ENCODE measurements around the gene DGKI. TPM values are rescaled to one million over a fixed set of nuclear protein-coding genes. Genes with fewer than 3 reads are reported as not detected.

DGKI gene
- total and polyA plus RNA-seq, 2 of the 4 experiments (the other 2 are of a cell fraction) = 3.9 to 15.8 TPM

DNA sequence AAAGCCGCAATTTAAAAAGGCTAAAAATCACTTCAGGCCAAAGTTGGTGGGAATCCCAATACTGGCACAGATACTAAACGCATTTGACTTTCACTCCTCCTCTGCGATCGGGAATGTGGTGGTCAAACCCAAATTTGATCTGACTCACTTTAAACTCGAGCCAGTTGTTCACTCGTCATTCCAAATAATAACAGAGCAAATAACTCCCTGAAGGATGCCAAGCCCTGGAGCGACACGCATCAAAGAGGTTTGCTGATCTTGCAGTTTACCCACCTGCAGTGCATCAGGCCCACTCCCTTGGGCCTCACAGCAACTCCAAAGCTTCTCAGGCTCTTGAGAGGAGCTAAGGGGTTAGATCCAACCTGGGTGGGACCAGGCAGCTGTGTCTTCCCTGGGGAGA is 515.4 kb downstream of the DGKI start:
- DNase-seq (peak; percentile 10), ATAC-seq (ENCODE audit: low read depth) (no peak)
- ChIA-PET CTCF (no interaction called here), POLR2A (ENCODE audit: unreplicated experiment) (no interaction called here)
- H4K5ac ChIP-seq (ENCODE audit: low read depth, low read length) = no peak overlapping the region
- dilution Hi-C loops (cut with HindIII; ENCODE audit: low sequenced_read_pairs, unreplicated experiment) = no loop called here
- no peaks in the 10 kb centered on the region for H4K20me1 ChIP-seq (ENCODE audit: insufficient read depth, low read length)
- H3K79me1 ChIP-seq (ENCODE audit: low read depth in 1 of 2, low read length in 2 of 2) = peaks cover 11 to 42% of the 10 kb centered on the region in 2 experiments; a peak in 3 of 4 replicates
- 55% methylated on average over 7 of the region's 8 CpGs; no CpG with 5 or more reads in 1 of the 2 experiments for WGBS, 2 experiments (ENCODE audit: extremely low coverage in 2 of 2, insufficient read length in 1 of 2)
- H3K4me1 ChIP-seq (ENCODE audit: control insufficient read depth, insufficient read depth, low read length) = peaks cover 10% of the 10 kb centered on the region
- H3K9me1 ChIP-seq (ENCODE audit: insufficient read depth, low read length) = peaks cover 10% of the 10 kb centered on the region
- no peaks in the 10 kb centered on the region for H3K27me3 ChIP-seq (ENCODE audit: control insufficient read depth, insufficient read depth, low read length)
- H3K14ac ChIP-seq (replicated peaks; ENCODE audit: low read depth, low read length) = no peak overlapping the region; the same call in 1 of the 2 replicates
- no peak overlapping the region for H3K23ac ChIP-seq (ENCODE audit: low read depth, low read length)
- no peak overlapping the region for H3K9ac ChIP-seq (ENCODE audit: low read depth, low read length)
- no peak overlapping the region for H2BK120ac ChIP-seq (ENCODE audit: low read depth, low read length)
- no peak overlapping the region for H3K27ac ChIP-seq (ENCODE audit: insufficient read depth, low read length)
- no peak overlapping the region for H2AK9ac ChIP-seq (replicated peaks; ENCODE audit: low read depth, low read length, poor library complexity)
- H2AK5ac ChIP-seq (ENCODE audit: low read depth, low read length) = no peak overlapping the region
- TF ChIP-seq MAFK (IDR thresholded peaks at IDR 0.05; ENCODE audit: low read depth, low read length) = peak; percentile 83
- TF ChIP-seq MXI1 (IDR thresholded peaks at IDR 0.05; ENCODE audit: borderline replicate concordance, low read depth, low read length) = no peak
- no peak overlapping the region for H2BK5ac ChIP-seq (ENCODE audit: low read depth, low read length, poor library complexity, severe bottlenecking)
- BruUV-seq (replicated peaks) = no TSS peak
- H3K36me3 ChIP-seq (ENCODE audit: control insufficient read depth, insufficient read depth, low read length) = no peaks in the 10 kb centered on the region
- no peak overlapping the region for H2AFZ ChIP-seq (replicated peaks; ENCODE audit: low read length, poor library complexity)
- H4K91ac ChIP-seq (ENCODE audit: insufficient read depth, low read depth, low read length) = no peak overlapping the region
- no peak overlapping the region for H3K56ac ChIP-seq (ENCODE audit: extremely low read depth, insufficient read depth, low read length)
- intact Hi-C loops (cut with micrococcal nuclease) = no loop called here
- no peak overlapping the region for H3K4me3 ChIP-seq (ENCODE audit: insufficient read depth, low read depth, low read length)
- no peak overlapping the region for H3K18ac ChIP-seq (ENCODE audit: low read depth, low read length)
- no peaks in the 10 kb centered on the region for H3K9me3 ChIP-seq (ENCODE audit: control insufficient read depth, insufficient read depth, low read length)
- no peak overlapping the region for H4K8ac ChIP-seq (ENCODE audit: low read depth in 2 of 2, low read length in 2 of 2)
- no peak overlapping the region for H2BK15ac ChIP-seq (ENCODE audit: low read depth, low read length)
- H2BK20ac ChIP-seq (ENCODE audit: low read depth, low read length) = no peak overlapping the region
- H3K4me2 ChIP-seq (ENCODE audit: low read depth, low read length) = no peak overlapping the region
- no peak overlapping the region for H3K4ac ChIP-seq (ENCODE audit: low read depth, low read length)
- in situ Hi-C loops (cut with MboI; ENCODE audit: low sequenced_read_pairs) = no loop called here

Small RNAs within 50 kb of the gene (microRNA-seq; reads per million reads assigned to microRNA genes)
- not detected for gene AC090498.1 (ENCODE audit: insufficient read depth, insufficient read length)

Small RNAs within 50 kb of the gene (small RNA-seq; reads per million reads assigned to genes)
- gene AC090498.1 = 0 to 66.3 (median 0.35) reads per million in 5 experiments

Other genes starting within 250 kb of the DGKI start
- 35.8 and 42.3 TPM in 2 replicates for gene CREB3L2, start 155.1 kb upstream of the DGKI start, total RNA-seq (2012; rRNA removed)
- 57.9 and 65.1 TPM in 2 replicates for gene CREB3L2, start 155.1 kb upstream of the DGKI start, polyA plus RNA-seq (2012; rRNA removed)
- not detected in 2 replicates for gene AKR1D1, start 229.5 kb upstream of the DGKI start, total RNA-seq (2012; rRNA removed)
- not detected in 2 replicates for gene AKR1D1, start 229.5 kb upstream of the DGKI start, polyA plus RNA-seq (2012; rRNA removed)